Measurements from ENCODE around the gene CEP250. TPM values are rescaled to one million over a fixed set of nuclear protein-coding genes. Genes with fewer than 3 reads are reported as not detected.

Gene CEP250
- total and polyA plus RNA-seq, 2 of the 4 experiments (the other 2 are of a cell fraction): 22.7 to 35.1 TPM

- H3K14ac ChIP-seq (replicated peaks; ENCODE audit: low read depth, low read length): no peak overlapping the region
- H2AK5ac ChIP-seq (ENCODE audit: low read depth, low read length): no peak overlapping the region
- peaks cover 16% of the 10 kb centered on the region for H3K9me1 ChIP-seq (ENCODE audit: insufficient read depth, low read length)
- H3K4me1 ChIP-seq (ENCODE audit: control insufficient read depth, insufficient read depth, low read length): peaks cover 7% of the 10 kb centered on the region; the same call in 1 of the 2 replicates
- WGBS, 2 experiments (ENCODE audit: extremely low coverage in 2 of 2, insufficient read length in 1 of 2): 100% methylated on average over 4 of the region's 10 CpGs; no CpG with 5 or more reads in 1 of the 2 experiments
- intact Hi-C loops (cut with micrococcal nuclease): no loop called here
- H3K27ac ChIP-seq (ENCODE audit: insufficient read depth, low read length): no peak overlapping the region
- no peak overlapping the region for H3K4ac ChIP-seq (ENCODE audit: low read depth, low read length)
- no peak overlapping the region for H3K18ac ChIP-seq (ENCODE audit: low read depth, low read length)
- H3K56ac ChIP-seq (ENCODE audit: extremely low read depth, insufficient read depth, low read length): no peak overlapping the region
- DNase-seq (no peak), ATAC-seq (ENCODE audit: low read depth) (no peak)
- H4K5ac ChIP-seq (ENCODE audit: low read depth, low read length): no peak overlapping the region
- no peak overlapping the region for H3K4me3 ChIP-seq (ENCODE audit: insufficient read depth, low read depth, low read length)
- H3K9ac ChIP-seq (ENCODE audit: low read depth, low read length): no peak overlapping the region
- no peaks in the 10 kb centered on the region for H3K27me3 ChIP-seq (ENCODE audit: control insufficient read depth, insufficient read depth, low read length)
- no peak overlapping the region for H3K23ac ChIP-seq (ENCODE audit: low read depth, low read length)
- H3K79me1 ChIP-seq (ENCODE audit: low read depth in 1 of 2, low read length in 2 of 2): peaks cover 0 to 19% of the 10 kb centered on the region in 2 experiments; a peak in 2 of 4 replicates
- BruUV-seq (replicated peaks): no TSS peak
- H2AFZ ChIP-seq (replicated peaks; ENCODE audit: low read length, poor library complexity): no peak overlapping the region
- dilution Hi-C loops (cut with HindIII; ENCODE audit: low sequenced_read_pairs, unreplicated experiment): no loop called here
- H2BK20ac ChIP-seq (ENCODE audit: low read depth, low read length): no peak overlapping the region
- in situ Hi-C loops (cut with MboI; ENCODE audit: low sequenced_read_pairs): loop anchor here (25.0 kb wide), 1 partner anchor 404 kb away; no protein-coding TSS in a partner anchor
- no peak for TF ChIP-seq BHLHE40 (IDR thresholded peaks at IDR 0.05; ENCODE audit: low read depth, low read length)
- no peak for TF ChIP-seq POLR2A (IDR thresholded peaks at IDR 0.05; ENCODE audit: low read depth, low read length)
- peaks cover 53% of the 10 kb centered on the region for H3K36me3 ChIP-seq (ENCODE audit: control insufficient read depth, insufficient read depth, low read length)
- no peak overlapping the region for H4K8ac ChIP-seq (ENCODE audit: low read depth in 2 of 2, low read length in 2 of 2)
- H2AK9ac ChIP-seq (replicated peaks; ENCODE audit: low read depth, low read length, poor library complexity): no peak overlapping the region
- no peak overlapping the region for H2BK15ac ChIP-seq (ENCODE audit: low read depth, low read length)
- ChIA-PET CTCF (no interaction called here), POLR2A (ENCODE audit: unreplicated experiment) (interaction anchor here (0.6 kb wide), 1 partner anchor 159 kb away, joined by 10 read pairs; no protein-coding TSS in a partner anchor)
- H3K9me3 ChIP-seq (ENCODE audit: control insufficient read depth, insufficient read depth, low read length): no peaks in the 10 kb centered on the region
- H2BK5ac ChIP-seq (ENCODE audit: low read depth, low read length, poor library complexity, severe bottlenecking): no peak overlapping the region
- H4K20me1 ChIP-seq (ENCODE audit: insufficient read depth, low read length): peaks cover 33% of the 10 kb centered on the region
- no peak overlapping the region for H2BK120ac ChIP-seq (ENCODE audit: low read depth, low read length)
- H3K4me2 ChIP-seq (ENCODE audit: low read depth, low read length): no peak overlapping the region
- no peak overlapping the region for H4K91ac ChIP-seq (ENCODE audit: insufficient read depth, low read depth, low read length)
These were observed 53.3 kb downstream of the CEP250 start for GRCh38 chr20:35508493-35509218.
